H1 (cell line): Measurements from ENCODE around the gene CD59.

Experiments used
- BRCA1 ChIP-seq: IDR thresholded peaks from 2 replicates; pipeline ENCODE4 v1.6.1; 2012; ENCODE audit warnings: low read depth, low read length, improper control_type of control experiment
- CBX8 ChIP-seq: fragments of 300-800, 300-1000 bp; sonication (generic); IDR thresholded peaks from 2 replicates; pipeline ENCODE4 v1.7.1; 2016; ENCODE audit warnings: low read depth, low read length, borderline replicate concordance
- CHD2 ChIP-seq: IDR thresholded peaks from 2 replicates; pipeline ENCODE4 v1.6.1; 2012; ENCODE audit warnings: low read length, improper control_type of control experiment
- CREB1 ChIP-seq: IDR thresholded peaks from 2 replicates; pipeline ENCODE4 v1.6.1; 2012; ENCODE audit warnings: inconsistent platforms
- EZH2 ChIP-seq: fragments of 200-600 bp; sonication (generic); IDR thresholded peaks from 2 replicates; pipeline ENCODE4 v1.7.1; 2012; ENCODE audit warnings: low read depth, mild to moderate bottlenecking, moderate library complexity, low read length, inconsistent platforms; ENCODE audit not compliant: severe bottlenecking
- GABPA ChIP-seq: IDR thresholded peaks from 2 replicates; pipeline ENCODE4 v1.6.1; 2011; ENCODE audit warnings: mild to moderate bottlenecking, low read length, moderate library complexity, borderline replicate concordance; ENCODE audit not compliant: insufficient read depth
- MAFK ChIP-seq: IDR thresholded peaks from 2 replicates; pipeline ENCODE4 v1.6.1; 2012; ENCODE audit warnings: low read depth, mild to moderate bottlenecking, improper control_type of control experiment, low read length
- POLR2A ChIP-seq, 2 experiments: IDR thresholded peaks; 1 replicate in 1 of 2; 2 replicates in 1 of 2; pipeline ENCODE4 v1.6.1; 2011; ENCODE audit warnings: low read depth in 2 of 2, low read length in 2 of 2, mild to moderate bottlenecking in 2 of 2; ENCODE audit errors: control extremely low read depth in 1 of 2
- POLR2AphosphoS5 ChIP-seq: IDR thresholded peaks from 2 replicates; pipeline ENCODE4 v1.6.1; 2011; ENCODE audit warnings: low read depth, low read length
- RAD21 ChIP-seq, 2 experiments: IDR thresholded peaks in 1 of 2; conservative IDR thresholded peaks in 1 of 2; 2 replicates each; pipeline ENCODE4 v1.6.1; 2011; ENCODE audit warnings: low read depth in 2 of 2, low read length in 2 of 2, improper control_type of control experiment in 1 of 2, inconsistent platforms in 1 of 2, mild to moderate bottlenecking in 1 of 2, moderate library complexity in 1 of 2
- TF ChIP-seq, protein P1 (sequence below): fragments of 300-600 bp; sonication (generic); IDR thresholded peaks from 2 replicates; pipeline ENCODE4 v1.7.1; 2012; ENCODE audit warnings: low read length, moderate library complexity, mild to moderate bottlenecking, inconsistent platforms; ENCODE audit not compliant: insufficient replicate concordance
- TF ChIP-seq, protein P2 (sequence below), 3 experiments: IDR thresholded peaks; 1 replicate in 2 of 3; 2 replicates in 1 of 3; pipeline versions ENCODE4 v1.5.1 to v1.6.1; 2011; ENCODE audit warnings: low read length in 3 of 3, mild to moderate bottlenecking in 3 of 3, inconsistent platforms in 2 of 3, low read depth in 1 of 3, moderate library complexity in 1 of 3; ENCODE audit not compliant: insufficient read depth in 1 of 3; ENCODE audit errors: control extremely low read depth in 1 of 3

DNA sequence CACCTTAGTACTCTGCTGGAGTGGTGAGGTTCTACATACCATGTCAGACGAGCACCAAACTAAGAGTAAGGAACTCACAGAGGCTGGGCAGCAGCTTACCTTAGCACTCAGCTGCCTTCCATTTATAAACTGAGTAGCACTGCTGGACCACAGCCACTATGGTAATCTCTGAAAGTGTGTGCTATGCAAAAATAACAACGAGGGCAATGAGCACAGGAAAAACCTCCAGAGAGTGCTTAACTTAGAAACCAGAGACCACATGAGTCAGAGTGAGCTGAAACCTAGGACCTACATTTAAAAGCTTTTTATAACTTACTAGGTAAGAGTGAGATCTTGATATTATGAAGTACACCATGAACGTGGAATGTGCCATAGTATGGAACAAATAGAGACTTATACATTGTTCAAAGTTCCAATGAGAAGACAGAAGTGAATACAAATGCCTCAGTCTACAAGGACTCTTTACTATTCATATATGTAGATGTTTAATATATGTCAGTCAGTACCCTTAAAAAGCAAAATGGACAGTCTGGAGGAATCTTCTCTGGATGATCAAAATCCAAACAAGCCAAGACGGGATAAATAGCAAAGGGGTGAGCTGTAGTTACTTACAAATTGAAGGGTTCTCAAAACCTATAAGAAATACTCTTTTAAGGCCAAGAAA is 17.2 kb upstream of the CD59 start:
- TF ChIP-seq, protein P1, sequence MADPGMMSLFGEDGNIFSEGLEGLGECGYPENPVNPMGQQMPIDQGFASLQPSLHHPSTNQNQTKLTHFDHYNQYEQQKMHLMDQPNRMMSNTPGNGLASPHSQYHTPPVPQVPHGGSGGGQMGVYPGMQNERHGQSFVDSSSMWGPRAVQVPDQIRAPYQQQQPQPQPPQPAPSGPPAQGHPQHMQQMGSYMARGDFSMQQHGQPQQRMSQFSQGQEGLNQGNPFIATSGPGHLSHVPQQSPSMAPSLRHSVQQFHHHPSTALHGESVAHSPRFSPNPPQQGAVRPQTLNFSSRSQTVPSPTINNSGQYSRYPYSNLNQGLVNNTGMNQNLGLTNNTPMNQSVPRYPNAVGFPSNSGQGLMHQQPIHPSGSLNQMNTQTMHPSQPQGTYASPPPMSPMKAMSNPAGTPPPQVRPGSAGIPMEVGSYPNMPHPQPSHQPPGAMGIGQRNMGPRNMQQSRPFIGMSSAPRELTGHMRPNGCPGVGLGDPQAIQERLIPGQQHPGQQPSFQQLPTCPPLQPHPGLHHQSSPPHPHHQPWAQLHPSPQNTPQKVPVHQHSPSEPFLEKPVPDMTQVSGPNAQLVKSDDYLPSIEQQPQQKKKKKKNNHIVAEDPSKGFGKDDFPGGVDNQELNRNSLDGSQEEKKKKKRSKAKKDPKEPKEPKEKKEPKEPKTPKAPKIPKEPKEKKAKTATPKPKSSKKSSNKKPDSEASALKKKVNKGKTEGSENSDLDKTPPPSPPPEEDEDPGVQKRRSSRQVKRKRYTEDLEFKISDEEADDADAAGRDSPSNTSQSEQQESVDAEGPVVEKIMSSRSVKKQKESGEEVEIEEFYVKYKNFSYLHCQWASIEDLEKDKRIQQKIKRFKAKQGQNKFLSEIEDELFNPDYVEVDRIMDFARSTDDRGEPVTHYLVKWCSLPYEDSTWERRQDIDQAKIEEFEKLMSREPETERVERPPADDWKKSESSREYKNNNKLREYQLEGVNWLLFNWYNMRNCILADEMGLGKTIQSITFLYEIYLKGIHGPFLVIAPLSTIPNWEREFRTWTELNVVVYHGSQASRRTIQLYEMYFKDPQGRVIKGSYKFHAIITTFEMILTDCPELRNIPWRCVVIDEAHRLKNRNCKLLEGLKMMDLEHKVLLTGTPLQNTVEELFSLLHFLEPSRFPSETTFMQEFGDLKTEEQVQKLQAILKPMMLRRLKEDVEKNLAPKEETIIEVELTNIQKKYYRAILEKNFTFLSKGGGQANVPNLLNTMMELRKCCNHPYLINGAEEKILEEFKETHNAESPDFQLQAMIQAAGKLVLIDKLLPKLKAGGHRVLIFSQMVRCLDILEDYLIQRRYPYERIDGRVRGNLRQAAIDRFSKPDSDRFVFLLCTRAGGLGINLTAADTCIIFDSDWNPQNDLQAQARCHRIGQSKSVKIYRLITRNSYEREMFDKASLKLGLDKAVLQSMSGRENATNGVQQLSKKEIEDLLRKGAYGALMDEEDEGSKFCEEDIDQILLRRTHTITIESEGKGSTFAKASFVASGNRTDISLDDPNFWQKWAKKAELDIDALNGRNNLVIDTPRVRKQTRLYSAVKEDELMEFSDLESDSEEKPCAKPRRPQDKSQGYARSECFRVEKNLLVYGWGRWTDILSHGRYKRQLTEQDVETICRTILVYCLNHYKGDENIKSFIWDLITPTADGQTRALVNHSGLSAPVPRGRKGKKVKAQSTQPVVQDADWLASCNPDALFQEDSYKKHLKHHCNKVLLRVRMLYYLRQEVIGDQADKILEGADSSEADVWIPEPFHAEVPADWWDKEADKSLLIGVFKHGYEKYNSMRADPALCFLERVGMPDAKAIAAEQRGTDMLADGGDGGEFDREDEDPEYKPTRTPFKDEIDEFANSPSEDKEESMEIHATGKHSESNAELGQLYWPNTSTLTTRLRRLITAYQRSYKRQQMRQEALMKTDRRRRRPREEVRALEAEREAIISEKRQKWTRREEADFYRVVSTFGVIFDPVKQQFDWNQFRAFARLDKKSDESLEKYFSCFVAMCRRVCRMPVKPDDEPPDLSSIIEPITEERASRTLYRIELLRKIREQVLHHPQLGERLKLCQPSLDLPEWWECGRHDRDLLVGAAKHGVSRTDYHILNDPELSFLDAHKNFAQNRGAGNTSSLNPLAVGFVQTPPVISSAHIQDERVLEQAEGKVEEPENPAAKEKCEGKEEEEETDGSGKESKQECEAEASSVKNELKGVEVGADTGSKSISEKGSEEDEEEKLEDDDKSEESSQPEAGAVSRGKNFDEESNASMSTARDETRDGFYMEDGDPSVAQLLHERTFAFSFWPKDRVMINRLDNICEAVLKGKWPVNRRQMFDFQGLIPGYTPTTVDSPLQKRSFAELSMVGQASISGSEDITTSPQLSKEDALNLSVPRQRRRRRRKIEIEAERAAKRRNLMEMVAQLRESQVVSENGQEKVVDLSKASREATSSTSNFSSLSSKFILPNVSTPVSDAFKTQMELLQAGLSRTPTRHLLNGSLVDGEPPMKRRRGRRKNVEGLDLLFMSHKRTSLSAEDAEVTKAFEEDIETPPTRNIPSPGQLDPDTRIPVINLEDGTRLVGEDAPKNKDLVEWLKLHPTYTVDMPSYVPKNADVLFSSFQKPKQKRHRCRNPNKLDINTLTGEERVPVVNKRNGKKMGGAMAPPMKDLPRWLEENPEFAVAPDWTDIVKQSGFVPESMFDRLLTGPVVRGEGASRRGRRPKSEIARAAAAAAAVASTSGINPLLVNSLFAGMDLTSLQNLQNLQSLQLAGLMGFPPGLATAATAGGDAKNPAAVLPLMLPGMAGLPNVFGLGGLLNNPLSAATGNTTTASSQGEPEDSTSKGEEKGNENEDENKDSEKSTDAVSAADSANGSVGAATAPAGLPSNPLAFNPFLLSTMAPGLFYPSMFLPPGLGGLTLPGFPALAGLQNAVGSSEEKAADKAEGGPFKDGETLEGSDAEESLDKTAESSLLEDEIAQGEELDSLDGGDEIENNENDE = no peak
- TF ChIP-seq GABPA (no peak), POLR2A (IDR thresholded peaks at IDR 0.05; ENCODE audit: control extremely low read depth in 1 of 2, low read depth in 2 of 2, low read length in 2 of 2) (no peak), RAD21 (IDR thresholded peaks at IDR 0.05 in 1 of 2, conservative IDR thresholded peaks at IDR 0.05 in 1 of 2; ENCODE audit: low read depth in 2 of 2, low read length in 2 of 2) (no peak), POLR2AphosphoS5 (no peak), CHD2 (no peak), EZH2 (no peak), MAFK (no peak), BRCA1 (no peak), CREB1 (no peak), CBX8 (no peak)
- TF ChIP-seq, protein P2, sequence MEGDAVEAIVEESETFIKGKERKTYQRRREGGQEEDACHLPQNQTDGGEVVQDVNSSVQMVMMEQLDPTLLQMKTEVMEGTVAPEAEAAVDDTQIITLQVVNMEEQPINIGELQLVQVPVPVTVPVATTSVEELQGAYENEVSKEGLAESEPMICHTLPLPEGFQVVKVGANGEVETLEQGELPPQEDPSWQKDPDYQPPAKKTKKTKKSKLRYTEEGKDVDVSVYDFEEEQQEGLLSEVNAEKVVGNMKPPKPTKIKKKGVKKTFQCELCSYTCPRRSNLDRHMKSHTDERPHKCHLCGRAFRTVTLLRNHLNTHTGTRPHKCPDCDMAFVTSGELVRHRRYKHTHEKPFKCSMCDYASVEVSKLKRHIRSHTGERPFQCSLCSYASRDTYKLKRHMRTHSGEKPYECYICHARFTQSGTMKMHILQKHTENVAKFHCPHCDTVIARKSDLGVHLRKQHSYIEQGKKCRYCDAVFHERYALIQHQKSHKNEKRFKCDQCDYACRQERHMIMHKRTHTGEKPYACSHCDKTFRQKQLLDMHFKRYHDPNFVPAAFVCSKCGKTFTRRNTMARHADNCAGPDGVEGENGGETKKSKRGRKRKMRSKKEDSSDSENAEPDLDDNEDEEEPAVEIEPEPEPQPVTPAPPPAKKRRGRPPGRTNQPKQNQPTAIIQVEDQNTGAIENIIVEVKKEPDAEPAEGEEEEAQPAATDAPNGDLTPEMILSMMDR (IDR thresholded peaks at IDR 0.05; ENCODE audit: control extremely low read depth in 1 of 3, insufficient read depth in 1 of 3, low read depth in 1 of 3, low read length in 3 of 3) = no peak
